ENCODE measurements around the gene HNF1B. TPM values are rescaled to one million over a fixed set of nuclear protein-coding genes. Genes with fewer than 3 reads are reported as not detected.

Gene HNF1B
- total and polyA plus RNA-seq, 10 of the 15 experiments (the other 5 are each of a cell fraction or from before 2014, with no cell fraction given), result 0.51 to 12.7 (median 1.9) TPM

- Histone ChIP-seq H3K4me2 (ENCODE audit: control insufficient read depth, insufficient read depth) (no peak overlapping the region), H3K9me3 (replicated peaks; ENCODE audit: control insufficient read depth, insufficient read depth, low read length) (no peaks in the 10 kb centered on the region; the same call in 2 of the 3 replicates), H3K4me3 (no peak overlapping the region), H3K27me3 (replicated peaks in 1 of 2; ENCODE audit: control insufficient read depth in 2 of 2, insufficient read depth in 2 of 2, low read length in 1 of 2) (no peaks in the 10 kb centered on the region; a peak in 1 of 4 replicates), H3K36me3 (ENCODE audit: control insufficient read depth in 2 of 2, insufficient read depth in 2 of 2, low read length in 1 of 2) (no peaks in the 10 kb centered on the region), H3K9ac (ENCODE audit: control insufficient read depth, insufficient read depth, low read length) (no peak overlapping the region), H3K27ac (ENCODE audit: control insufficient read depth, insufficient read depth) (no peak overlapping the region), H3K79me2 (ENCODE audit: control insufficient read depth, insufficient read depth, low read length) (no peaks in the 10 kb centered on the region), H3K4me1 (ENCODE audit: control insufficient read depth, insufficient read depth, low read length) (peaks cover 33% of the 10 kb centered on the region), H2AFZ (ENCODE audit: control insufficient read depth, low read depth, low read length) (no peak overlapping the region), H4K20me1 (ENCODE audit: control insufficient read depth, insufficient read depth) (no peaks in the 10 kb centered on the region)
- 85% methylated on average over 4 of the region's 4 CpGs for WGBS (ENCODE audit: insufficient coverage, insufficient replicate concordance, low lambda C conversion rate, missing lambda C conversion rate)
- TF ChIP-seq CBFB (IDR thresholded peaks at IDR 0.05; ENCODE audit: low read depth), result no peak
- no peak for TF ChIP-seq ZBTB4 (CRISPR knock-in tag; IDR thresholded peaks at IDR 0.05)
- TF ChIP-seq FOXM1 (IDR thresholded peaks at IDR 0.05; ENCODE audit: low read depth, low read length), result no peak
- TF ChIP-seq BCLAF1 (IDR thresholded peaks at IDR 0.05), result no peak
- no peak for TF ChIP-seq POLR2AphosphoS2 (IDR thresholded peaks at IDR 0.05; ENCODE audit: low read depth, low read length)
- no peak for TF ChIP-seq RAD21 (IDR thresholded peaks at IDR 0.05; ENCODE audit: insufficient read depth, low read depth, low read length)
- TF ChIP-seq SMAD1 (IDR thresholded peaks at IDR 0.05; ENCODE audit: low read depth, partially characterized antibody), result no peak
- no peak for TF ChIP-seq BMI1 (IDR thresholded peaks at IDR 0.05; ENCODE audit: borderline replicate concordance)
- no peak for TF ChIP-seq PBX3 (IDR thresholded peaks at IDR 0.05; ENCODE audit: insufficient replicate concordance, low read depth, low read length)
- no peak for TF ChIP-seq CHD2 (IDR thresholded peaks at IDR 0.05; ENCODE audit: borderline replicate concordance, low read depth, low read length)
- no peak for TF ChIP-seq EP300 (IDR thresholded peaks at IDR 0.05; ENCODE audit: borderline replicate concordance in 1 of 2, control insufficient read depth in 1 of 2, low read depth in 2 of 2, low read length in 2 of 2)
- TF ChIP-seq BHLHE40 (IDR thresholded peaks at IDR 0.05; ENCODE audit: borderline replicate concordance in 1 of 2, low read depth in 2 of 2, low read length in 1 of 2), result no peak
- BruUV-seq (replicated peaks), result no TSS peak
- FAIRE-seq (no peak), ATAC-seq (no peak), DNase-seq (ENCODE audit: low read depth, low spot score) (no peak)
- CTCF ChIA-PET, result interaction anchor here (0.6 to 1.2 kb wide), 3 partner anchors 9 to 990 kb away, joined by 3 to 5 read pairs (median 3); partner anchors contain the start of gene PSMB3
- intact Hi-C loops (cut with micrococcal nuclease; ENCODE audit: unreplicated experiment) (no loop called here), in situ Hi-C loops (cut with MboI) (no loop called here)
- SMC1A ChIA-PET (ENCODE audit: uncharacterized antibody, unreplicated experiment), result interaction anchor here (1.0 kb wide), 1 partner anchor 15 kb away, joined by 3 read pairs; no protein-coding TSS in a partner anchor
- POLR2A ChIA-PET, result interaction anchor here (1.6 kb wide), 2 partner anchors 8 to 17 kb away, joined by 3 to 4 read pairs; partner anchors contain the start of gene HNF1B
- RAD21 ChIA-PET (ENCODE audit: unreplicated experiment), result interaction anchor here (0.8 kb wide), 1 partner anchor 11 kb away, joined by 3 read pairs; no protein-coding TSS in a partner anchor
Measured at GRCh38 chr17:37761961-37762360, 17.1 kb upstream of the HNF1B start.
